Measurements from ENCODE around the gene KRT16.
"Not testable (repeated sequence)": the region's sequence is repeated elsewhere in the genome, so short reads cannot be mapped to it uniquely, and the experiment has no call there.

The KRT16 gene

DNA sequence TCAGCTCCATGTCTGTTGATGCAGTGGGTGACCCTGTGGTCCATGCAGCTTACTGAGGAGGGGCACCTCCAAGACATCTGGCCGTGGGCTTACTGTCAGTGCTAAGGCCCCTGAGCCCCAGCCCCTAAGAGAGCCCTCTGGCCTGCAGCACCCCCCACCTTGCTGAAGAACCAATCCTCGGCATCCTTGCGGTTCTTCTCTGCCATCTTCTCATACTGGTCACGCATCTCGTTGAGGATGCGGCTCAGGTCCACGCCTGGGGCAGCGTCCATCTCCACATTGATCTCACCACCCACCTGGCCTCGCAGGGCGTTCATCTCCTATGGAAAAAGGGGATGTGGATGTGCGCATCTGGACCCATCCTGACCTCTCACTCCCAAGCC lies 8.9 kb upstream of the KRT16 start:
- DNase-seq, result not testable (repeated sequence)

DNA sequence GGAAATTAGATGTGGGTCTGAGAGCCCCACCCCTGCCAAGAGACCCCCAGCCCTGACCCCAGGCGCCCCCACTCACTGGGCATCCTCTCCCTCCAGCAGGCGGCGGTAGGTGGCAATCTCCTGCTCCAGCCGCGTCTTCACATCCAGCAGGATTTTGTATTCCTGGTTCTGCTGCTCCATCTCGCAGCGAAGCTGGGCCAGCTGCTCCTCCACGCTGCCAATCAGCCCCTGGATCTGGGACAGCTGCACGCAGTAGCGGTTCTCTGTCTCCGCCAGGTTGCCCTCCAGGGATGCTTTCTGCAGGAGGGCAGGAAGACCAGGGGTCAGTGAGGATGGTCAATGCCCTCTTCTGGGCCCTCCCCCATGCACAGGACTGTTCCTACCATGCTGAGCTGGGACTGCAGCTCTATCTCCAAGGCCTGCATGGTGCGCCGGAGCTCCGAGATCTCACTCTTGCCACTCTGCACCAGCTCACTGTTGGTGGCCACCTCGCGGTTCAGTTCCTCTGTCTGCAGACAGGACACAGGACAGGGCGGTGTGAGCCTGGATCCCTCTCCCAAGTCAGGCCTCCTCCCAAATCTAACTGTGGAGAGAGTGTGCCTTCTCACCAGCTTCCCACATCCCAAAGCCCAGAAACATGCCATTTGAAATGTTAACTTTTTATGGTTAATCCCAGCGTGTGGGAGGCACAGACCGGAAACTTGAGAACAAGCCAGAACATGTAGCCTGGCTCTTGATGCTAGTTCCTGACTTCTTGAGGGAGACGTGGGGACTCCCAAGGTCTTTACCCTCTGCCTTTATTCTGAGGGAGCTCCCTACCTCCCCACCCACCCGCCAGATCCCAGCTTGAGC lies 8.2 kb upstream of the KRT16 start:
- Histone ChIP-seq H3K9me3 (ENCODE audit: control insufficient read depth, low read length) (no peaks in the 10 kb centered on the region), H3K27ac (ENCODE audit: insufficient read depth, low read length, poor library complexity, severe bottlenecking) (no peak overlapping the region), H3K36me3 (ENCODE audit: control insufficient read depth, insufficient read depth, low read length) (no peaks in the 10 kb centered on the region), H3K4me3 (ENCODE audit: insufficient read depth, low read depth, low read length, poor library complexity, severe bottlenecking) (no peak overlapping the region), H3K4me1 (ENCODE audit: control insufficient read depth, insufficient read depth, low read length, poor library complexity, severe bottlenecking) (no peaks in the 10 kb centered on the region), H3K27me3 (replicated peaks; ENCODE audit: control insufficient read depth, insufficient read depth, low read length, poor library complexity, severe bottlenecking) (no peaks in the 10 kb centered on the region)
- DNase-seq, result no peak

More for the DNA sequence above, 8.9 kb upstream of the KRT16 start:
- not testable (repeated sequence) for H3K9me3 ChIP-seq (ENCODE audit: control insufficient read depth, low read length); H3K4me1 ChIP-seq (ENCODE audit: control insufficient read depth, insufficient read depth, low read length, poor library complexity, severe bottlenecking); H3K27ac ChIP-seq (ENCODE audit: insufficient read depth, low read length, poor library complexity, severe bottlenecking); H3K36me3 ChIP-seq (ENCODE audit: control insufficient read depth, insufficient read depth, low read length); H3K4me3 ChIP-seq (ENCODE audit: insufficient read depth, low read depth, low read length, poor library complexity, severe bottlenecking); H3K27me3 ChIP-seq (replicated peaks; ENCODE audit: control insufficient read depth, insufficient read depth, low read length, poor library complexity, severe bottlenecking)

DNA sequence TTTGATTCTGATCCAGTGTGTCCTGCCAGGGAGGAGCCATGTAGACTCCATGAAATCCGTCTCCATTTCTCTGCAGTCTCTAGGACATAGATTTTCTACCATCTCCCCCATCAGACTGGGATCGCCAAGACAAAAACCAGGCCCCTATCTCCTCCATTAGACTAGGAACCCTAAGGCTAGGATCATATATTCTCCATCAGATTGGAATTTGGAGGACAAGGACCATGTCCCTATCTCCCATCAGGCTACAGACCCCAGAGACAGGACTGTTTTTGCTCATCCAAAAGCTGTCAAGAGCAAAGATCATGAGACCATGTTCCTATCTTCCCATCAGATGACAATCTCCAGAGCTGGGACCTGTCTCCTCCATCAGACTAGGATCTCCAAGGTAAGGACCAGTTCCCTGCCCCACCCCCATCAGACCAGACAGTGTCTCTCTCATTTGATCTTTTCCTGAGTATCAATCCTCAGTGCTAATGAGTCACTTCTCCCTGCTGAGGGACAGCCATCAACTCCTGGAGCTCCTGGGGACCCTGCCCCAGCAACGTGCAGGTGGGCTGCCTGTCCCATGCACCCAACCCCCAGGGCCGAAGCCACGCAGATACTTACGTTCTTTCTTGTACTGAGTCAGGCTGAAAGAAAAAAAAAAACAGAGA lies 7.5 kb upstream of the KRT16 start:
- H3K4me1 ChIP-seq (ENCODE audit: control insufficient read depth, insufficient read depth, low read length, poor library complexity, severe bottlenecking); H3K9me3 ChIP-seq (ENCODE audit: control insufficient read depth, low read length); DNase-seq; H3K27me3 ChIP-seq (replicated peaks; ENCODE audit: control insufficient read depth, insufficient read depth, low read length, poor library complexity, severe bottlenecking); H3K27ac ChIP-seq (ENCODE audit: insufficient read depth, low read length, poor library complexity, severe bottlenecking); H3K4me3 ChIP-seq (ENCODE audit: insufficient read depth, low read depth, low read length, poor library complexity, severe bottlenecking); H3K36me3 ChIP-seq (ENCODE audit: control insufficient read depth, insufficient read depth, low read length): not testable (repeated sequence)

DNA sequence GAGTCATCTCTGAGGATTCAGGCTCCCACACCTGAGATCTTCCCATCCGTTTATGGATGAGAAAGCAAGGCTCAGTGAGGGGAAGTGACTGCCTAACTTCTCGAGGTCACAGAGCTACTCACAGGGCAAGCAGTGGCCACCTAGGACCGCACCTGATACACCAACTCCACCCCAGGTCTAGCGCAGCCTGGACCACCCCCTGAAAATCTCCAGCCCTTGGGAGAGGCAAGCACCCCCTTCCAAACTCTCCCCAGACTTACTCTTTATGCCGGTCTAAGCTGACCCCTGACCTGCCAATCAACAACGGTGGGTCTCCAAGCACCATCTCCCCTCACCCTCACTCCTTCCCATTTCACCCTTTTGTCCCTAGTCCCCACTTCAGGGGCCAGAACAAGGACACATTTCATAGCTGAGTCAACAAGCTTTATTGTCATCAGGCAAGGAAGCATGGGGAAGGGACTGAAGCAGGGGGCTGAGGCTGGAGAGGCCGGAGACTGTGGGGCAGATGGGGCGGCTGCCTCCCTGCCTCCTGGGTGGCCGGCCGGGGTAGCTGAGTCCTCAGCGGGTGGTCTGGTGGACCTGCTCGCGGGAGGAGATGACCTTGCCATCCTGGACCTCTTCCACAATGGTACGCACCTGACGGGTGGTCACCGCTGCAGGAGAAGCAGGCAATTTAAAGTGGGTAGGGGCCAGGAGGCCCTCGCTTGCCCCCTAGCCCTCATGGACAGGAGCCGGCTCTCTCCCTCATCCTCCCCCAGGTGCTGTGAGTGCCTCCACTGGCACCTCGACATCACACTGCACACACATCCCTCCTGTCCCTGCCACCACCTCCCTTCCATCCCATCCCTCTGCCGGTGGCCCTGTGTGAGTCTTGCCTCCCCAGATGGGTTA lies 6.7 kb upstream of the KRT16 start:
- Histone ChIP-seq H3K4me1 (ENCODE audit: control insufficient read depth, insufficient read depth, low read length, poor library complexity, severe bottlenecking) (no peaks in the 10 kb centered on the region), H3K4me3 (ENCODE audit: insufficient read depth, low read depth, low read length, poor library complexity, severe bottlenecking) (no peak overlapping the region), H3K27ac (ENCODE audit: insufficient read depth, low read length, poor library complexity, severe bottlenecking) (no peak overlapping the region), H3K27me3 (replicated peaks; ENCODE audit: control insufficient read depth, insufficient read depth, low read length, poor library complexity, severe bottlenecking) (no peaks in the 10 kb centered on the region), H3K36me3 (ENCODE audit: control insufficient read depth, insufficient read depth, low read length) (no peaks in the 10 kb centered on the region), H3K9me3 (ENCODE audit: control insufficient read depth, low read length) (no peaks in the 10 kb centered on the region)
- no peak for DNase-seq

DNA sequence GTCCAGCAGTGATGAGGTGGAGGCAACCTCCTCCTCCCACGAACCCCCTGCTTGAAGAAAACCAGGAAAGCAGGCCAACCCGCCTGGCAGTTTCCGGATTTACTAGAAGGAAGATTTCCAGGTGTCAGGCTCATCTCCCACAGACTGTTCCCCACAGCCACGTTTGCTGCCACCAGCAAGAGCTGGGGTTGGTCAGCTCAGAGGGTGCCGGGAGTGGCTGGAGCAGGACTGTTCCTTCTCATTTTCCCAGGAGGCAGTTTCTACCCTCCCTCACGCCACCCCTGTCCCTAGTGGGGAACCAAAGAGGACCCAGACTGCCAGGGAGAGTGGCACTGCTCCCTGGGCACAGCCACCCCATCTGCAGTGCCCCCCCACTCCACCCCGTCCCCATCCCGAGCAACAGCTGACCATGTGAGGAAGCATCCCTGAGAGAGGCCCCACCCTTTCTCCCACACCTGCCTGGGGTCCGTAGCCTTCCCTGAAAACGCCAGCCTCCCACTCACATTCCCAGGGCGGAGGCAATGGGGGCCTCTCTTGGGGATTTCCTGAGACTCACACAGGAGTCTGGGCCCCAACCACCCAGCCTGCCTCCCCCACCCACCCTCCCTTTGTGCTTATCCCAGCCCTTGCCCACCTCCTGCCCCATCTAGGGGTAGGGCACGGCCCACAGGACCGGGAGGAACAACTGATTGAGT lies 5.9 kb upstream of the KRT16 start:
- no peak overlapping the region for H3K4me3 ChIP-seq (ENCODE audit: insufficient read depth, low read depth, low read length, poor library complexity, severe bottlenecking)
- no peaks in the 10 kb centered on the region for H3K36me3 ChIP-seq (ENCODE audit: control insufficient read depth, insufficient read depth, low read length)
- H3K9me3 ChIP-seq (ENCODE audit: control insufficient read depth, low read length), result no peaks in the 10 kb centered on the region
- no peak overlapping the region for H3K27ac ChIP-seq (ENCODE audit: insufficient read depth, low read length, poor library complexity, severe bottlenecking)
- no peaks in the 10 kb centered on the region for H3K27me3 ChIP-seq (replicated peaks; ENCODE audit: control insufficient read depth, insufficient read depth, low read length, poor library complexity, severe bottlenecking)
- no peaks in the 10 kb centered on the region for H3K4me1 ChIP-seq (ENCODE audit: control insufficient read depth, insufficient read depth, low read length, poor library complexity, severe bottlenecking)
- no peak for DNase-seq

DNA sequence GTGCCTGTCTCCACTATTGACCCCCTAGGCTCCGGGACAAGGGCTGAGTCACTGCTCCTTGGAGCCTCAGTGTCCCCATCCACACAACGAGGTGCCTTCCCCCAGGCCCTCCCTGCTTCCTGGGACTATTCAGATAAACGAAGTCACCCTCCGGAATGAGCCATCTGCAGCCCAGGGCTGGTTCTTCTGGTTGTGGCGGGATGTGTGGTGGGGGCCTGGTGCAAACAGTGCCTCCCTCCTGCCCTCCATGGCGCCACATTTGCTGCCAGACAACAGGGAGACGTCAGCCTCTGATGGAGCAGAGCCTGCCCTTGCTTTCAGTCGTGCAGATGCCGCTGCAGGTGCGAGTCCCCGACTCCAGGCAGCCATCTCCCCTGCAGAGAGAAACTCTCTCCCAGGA lies 5.1 kb upstream of the KRT16 start:
- Histone ChIP-seq H3K27ac (ENCODE audit: insufficient read depth, low read length, poor library complexity, severe bottlenecking) (no peak overlapping the region), H3K36me3 (ENCODE audit: control insufficient read depth, insufficient read depth, low read length) (no peaks in the 10 kb centered on the region), H3K27me3 (replicated peaks; ENCODE audit: control insufficient read depth, insufficient read depth, low read length, poor library complexity, severe bottlenecking) (no peaks in the 10 kb centered on the region), H3K4me3 (ENCODE audit: insufficient read depth, low read depth, low read length, poor library complexity, severe bottlenecking) (no peak overlapping the region), H3K9me3 (ENCODE audit: control insufficient read depth, low read length) (no peaks in the 10 kb centered on the region), H3K4me1 (ENCODE audit: control insufficient read depth, insufficient read depth, low read length, poor library complexity, severe bottlenecking) (no peaks in the 10 kb centered on the region)
- no peak for DNase-seq

DNA sequence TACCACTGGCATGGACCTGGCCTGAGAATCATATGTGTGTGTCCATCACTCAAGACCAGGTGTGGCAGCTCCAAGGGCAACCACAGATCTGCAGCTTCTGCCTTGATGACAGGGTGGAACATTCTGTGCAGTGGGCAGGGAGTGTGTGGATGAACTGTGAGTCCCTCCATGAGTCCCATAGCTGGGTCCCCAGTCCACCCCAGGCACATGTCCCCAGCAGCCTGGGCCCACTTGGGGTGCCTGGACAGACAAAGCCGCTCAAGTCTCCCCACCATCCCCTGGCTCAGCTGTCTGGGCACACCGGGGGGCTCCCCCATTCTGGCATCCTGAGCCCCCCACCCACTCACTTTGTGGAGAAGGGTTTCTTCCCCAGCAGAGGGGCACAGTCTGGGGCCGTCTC lies 4.6 kb upstream of the KRT16 start:
- Histone ChIP-seq H3K36me3 (ENCODE audit: control insufficient read depth, insufficient read depth, low read length) (no peaks in the 10 kb centered on the region), H3K27ac (ENCODE audit: insufficient read depth, low read length, poor library complexity, severe bottlenecking) (no peak overlapping the region), H3K4me1 (ENCODE audit: control insufficient read depth, insufficient read depth, low read length, poor library complexity, severe bottlenecking) (no peaks in the 10 kb centered on the region), H3K4me3 (ENCODE audit: insufficient read depth, low read depth, low read length, poor library complexity, severe bottlenecking) (no peak overlapping the region), H3K9me3 (ENCODE audit: control insufficient read depth, low read length) (no peaks in the 10 kb centered on the region), H3K27me3 (replicated peaks; ENCODE audit: control insufficient read depth, insufficient read depth, low read length, poor library complexity, severe bottlenecking) (no peaks in the 10 kb centered on the region)
- DNase-seq, result no peak

DNA sequence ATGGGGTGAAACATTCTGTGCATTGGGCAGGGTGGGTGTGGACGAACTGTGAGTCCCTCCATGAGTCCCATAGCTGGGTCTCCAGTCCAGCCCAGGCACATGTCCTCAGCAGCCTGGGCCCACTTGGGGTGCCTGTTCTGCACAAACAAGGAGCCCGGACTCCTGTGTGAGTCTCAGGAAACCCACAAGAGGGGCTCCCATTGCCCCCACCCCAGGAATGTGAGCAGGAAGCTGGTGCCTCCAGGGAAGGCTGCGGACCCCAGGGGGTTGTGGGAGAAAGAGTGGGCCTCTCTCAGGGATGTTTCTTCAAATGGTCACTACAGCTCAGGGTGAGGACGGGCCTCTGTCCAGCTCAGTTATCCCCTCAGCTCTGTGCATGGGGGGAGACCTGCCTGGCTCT lies 3.9 kb upstream of the KRT16 start:
- not testable (repeated sequence) for H3K4me3 ChIP-seq (ENCODE audit: insufficient read depth, low read depth, low read length, poor library complexity, severe bottlenecking); H3K9me3 ChIP-seq (ENCODE audit: control insufficient read depth, low read length); H3K27me3 ChIP-seq (replicated peaks; ENCODE audit: control insufficient read depth, insufficient read depth, low read length, poor library complexity, severe bottlenecking); H3K27ac ChIP-seq (ENCODE audit: insufficient read depth, low read length, poor library complexity, severe bottlenecking); H3K4me1 ChIP-seq (ENCODE audit: control insufficient read depth, insufficient read depth, low read length, poor library complexity, severe bottlenecking); H3K36me3 ChIP-seq (ENCODE audit: control insufficient read depth, insufficient read depth, low read length); DNase-seq

DNA sequence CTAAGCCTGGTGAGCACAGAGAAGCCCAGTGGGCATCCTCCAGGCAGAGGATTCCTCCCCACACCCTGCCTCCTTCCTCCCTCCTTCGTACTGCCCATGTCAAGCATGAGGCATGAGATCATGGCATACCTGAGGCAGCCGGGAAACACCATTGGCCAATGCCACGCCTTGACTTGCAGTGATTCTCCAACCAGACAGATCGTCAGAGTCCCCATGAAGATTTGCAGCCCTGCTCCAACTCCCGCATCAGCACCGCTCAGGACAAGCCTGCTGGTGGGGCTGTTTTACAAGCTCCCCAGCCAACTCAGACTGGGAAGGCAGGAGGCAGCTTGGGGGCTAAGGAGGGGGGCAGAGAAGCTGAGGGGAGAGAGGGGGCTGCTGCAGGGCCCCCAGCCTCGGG lies 2.9 kb upstream of the KRT16 start:
- no peaks in the 10 kb centered on the region for H3K9me3 ChIP-seq (ENCODE audit: control insufficient read depth, low read length)
- no peaks in the 10 kb centered on the region for H3K4me1 ChIP-seq (ENCODE audit: control insufficient read depth, insufficient read depth, low read length, poor library complexity, severe bottlenecking)
- DNase-seq, result no peak
- no peaks in the 10 kb centered on the region for H3K36me3 ChIP-seq (ENCODE audit: control insufficient read depth, insufficient read depth, low read length)
- no peak overlapping the region for H3K4me3 ChIP-seq (ENCODE audit: insufficient read depth, low read depth, low read length, poor library complexity, severe bottlenecking)
- H3K27ac ChIP-seq (ENCODE audit: insufficient read depth, low read length, poor library complexity, severe bottlenecking), result no peak overlapping the region
- no peaks in the 10 kb centered on the region for H3K27me3 ChIP-seq (replicated peaks; ENCODE audit: control insufficient read depth, insufficient read depth, low read length, poor library complexity, severe bottlenecking)
